Measurements from ENCODE around the gene MME. TPM values are rescaled to one million over a fixed set of nuclear protein-coding genes. Genes with fewer than 3 reads are reported as not detected.

The MME gene
- total RNA-seq, 2 donors from 2014 or later: 0.96 to 2.8 TPM

GRCh38 chr3:155218462-155218861 lies 138.3 kb downstream of the MME start:
- Histone ChIP-seq H3K36me3 (no peaks in the 10 kb centered on the region), H3K27me3 (no peaks in the 10 kb centered on the region), H3K9me3 (no peaks in the 10 kb centered on the region), H3K4me1 (no peaks in the 10 kb centered on the region), H3K4me3 (no peak overlapping the region), H3K27ac (no peak overlapping the region)
- no peak for DNase-seq (ENCODE audit: low spot score)
- no peak for TF ChIP-seq CTCF (IDR thresholded peaks at IDR 0.05)

- Histone ChIP-seq H3K27ac (no peak overlapping the region), H3K36me3 (no peaks in the 10 kb centered on the region), H3K9me3 (no peaks in the 10 kb centered on the region), H3K4me1 (no peaks in the 10 kb centered on the region), H3K4me3 (no peak overlapping the region), H3K27me3 (no peaks in the 10 kb centered on the region)
- no peak for TF ChIP-seq CTCF (IDR thresholded peaks at IDR 0.05)
- no peak for DNase-seq (ENCODE audit: low spot score)
These were observed 139.0 kb downstream of the MME start for GRCh38 chr3:155219106-155219505.

GRCh38 chr3:155225417-155225816 lies 145.3 kb downstream of the MME start:
- Histone ChIP-seq H3K4me1 (no peaks in the 10 kb centered on the region), H3K27me3 (no peaks in the 10 kb centered on the region), H3K4me3 (no peak overlapping the region), H3K36me3 (no peaks in the 10 kb centered on the region), H3K27ac (no peak overlapping the region), H3K9me3 (no peaks in the 10 kb centered on the region)
- no peak for DNase-seq (ENCODE audit: low spot score)
- no peak for TF ChIP-seq CTCF (IDR thresholded peaks at IDR 0.05)

GRCh38 chr3:155227141-155227540 lies 147.0 kb downstream of the MME start:
- no peak for TF ChIP-seq CTCF (IDR thresholded peaks at IDR 0.05)
- Histone ChIP-seq H3K27ac (no peak overlapping the region), H3K27me3 (no peaks in the 10 kb centered on the region), H3K4me1 (no peaks in the 10 kb centered on the region), H3K36me3 (no peaks in the 10 kb centered on the region), H3K4me3 (no peak overlapping the region), H3K9me3 (no peaks in the 10 kb centered on the region)
- no peak for DNase-seq (ENCODE audit: low spot score)

- H3K36me3 ChIP-seq: no peaks in the 10 kb centered on the region
- H3K4me3 ChIP-seq: no peak overlapping the region
- H3K9me3 ChIP-seq: no peaks in the 10 kb centered on the region
- H3K4me1 ChIP-seq: peaks cover 0 to 9% of the 10 kb centered on the region in 2 donors
- no peak for TF ChIP-seq CTCF (IDR thresholded peaks at IDR 0.05)
- H3K27ac ChIP-seq: no peak overlapping the region
- DNase-seq (ENCODE audit: low spot score): no peak
- no peaks in the 10 kb centered on the region for H3K27me3 ChIP-seq
These were observed 148.6 kb downstream of the MME start for GRCh38 chr3:155228676-155229075.

- H3K27ac ChIP-seq: no peak overlapping the region
- TF ChIP-seq CTCF (IDR thresholded peaks at IDR 0.05): no peak
- no peaks in the 10 kb centered on the region for H3K9me3 ChIP-seq
- no peaks in the 10 kb centered on the region for H3K27me3 ChIP-seq
- peaks cover 0 to 11% of the 10 kb centered on the region in 2 donors for H3K4me1 ChIP-seq
- no peak for DNase-seq (ENCODE audit: low spot score)
- no peaks in the 10 kb centered on the region for H3K36me3 ChIP-seq
- H3K4me3 ChIP-seq: no peak overlapping the region
These were observed 149.0 kb downstream of the MME start for GRCh38 chr3:155229086-155229485.
